ENCODE results near the gene LGALS12.
"Not testable (repeated sequence)": the region's sequence is repeated elsewhere in the genome, so short reads cannot be mapped to it uniquely, and the experiment has no call there.

Gene LGALS12

DNA sequence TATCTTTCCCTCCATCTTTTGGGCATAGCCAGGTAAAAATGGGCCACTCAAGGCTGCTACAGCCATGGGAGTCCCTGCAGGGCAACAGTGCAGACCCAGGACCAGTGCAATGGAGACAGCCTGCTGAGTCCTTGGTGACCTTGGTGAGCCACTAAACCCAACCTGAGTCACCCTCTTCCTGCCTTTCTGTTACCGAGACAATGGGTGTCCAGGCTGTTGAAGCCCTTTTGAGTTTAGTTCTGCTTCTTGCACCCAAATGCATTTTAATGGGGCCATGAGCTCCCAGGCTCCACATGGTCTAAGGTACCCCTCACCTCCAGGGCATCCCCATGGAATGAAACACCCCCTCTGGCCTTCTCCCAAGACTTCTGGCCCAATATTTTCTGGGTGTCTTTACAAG is 29.9 kb downstream of the LGALS12 start:
- TF ChIP-seq, protein P1, sequence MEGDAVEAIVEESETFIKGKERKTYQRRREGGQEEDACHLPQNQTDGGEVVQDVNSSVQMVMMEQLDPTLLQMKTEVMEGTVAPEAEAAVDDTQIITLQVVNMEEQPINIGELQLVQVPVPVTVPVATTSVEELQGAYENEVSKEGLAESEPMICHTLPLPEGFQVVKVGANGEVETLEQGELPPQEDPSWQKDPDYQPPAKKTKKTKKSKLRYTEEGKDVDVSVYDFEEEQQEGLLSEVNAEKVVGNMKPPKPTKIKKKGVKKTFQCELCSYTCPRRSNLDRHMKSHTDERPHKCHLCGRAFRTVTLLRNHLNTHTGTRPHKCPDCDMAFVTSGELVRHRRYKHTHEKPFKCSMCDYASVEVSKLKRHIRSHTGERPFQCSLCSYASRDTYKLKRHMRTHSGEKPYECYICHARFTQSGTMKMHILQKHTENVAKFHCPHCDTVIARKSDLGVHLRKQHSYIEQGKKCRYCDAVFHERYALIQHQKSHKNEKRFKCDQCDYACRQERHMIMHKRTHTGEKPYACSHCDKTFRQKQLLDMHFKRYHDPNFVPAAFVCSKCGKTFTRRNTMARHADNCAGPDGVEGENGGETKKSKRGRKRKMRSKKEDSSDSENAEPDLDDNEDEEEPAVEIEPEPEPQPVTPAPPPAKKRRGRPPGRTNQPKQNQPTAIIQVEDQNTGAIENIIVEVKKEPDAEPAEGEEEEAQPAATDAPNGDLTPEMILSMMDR (IDR thresholded peaks at IDR 0.05; ENCODE audit: low read depth, low read length), result no peak
- DNase-seq (ENCODE audit: low read depth, low spot score), result no peak
- in situ Hi-C loops (cut with HindIII; ENCODE audit: low sequenced_read_pairs), result no loop called here
- H3K4me3 ChIP-seq (ENCODE audit: low read depth, low read length), result no peak overlapping the region

DNA sequence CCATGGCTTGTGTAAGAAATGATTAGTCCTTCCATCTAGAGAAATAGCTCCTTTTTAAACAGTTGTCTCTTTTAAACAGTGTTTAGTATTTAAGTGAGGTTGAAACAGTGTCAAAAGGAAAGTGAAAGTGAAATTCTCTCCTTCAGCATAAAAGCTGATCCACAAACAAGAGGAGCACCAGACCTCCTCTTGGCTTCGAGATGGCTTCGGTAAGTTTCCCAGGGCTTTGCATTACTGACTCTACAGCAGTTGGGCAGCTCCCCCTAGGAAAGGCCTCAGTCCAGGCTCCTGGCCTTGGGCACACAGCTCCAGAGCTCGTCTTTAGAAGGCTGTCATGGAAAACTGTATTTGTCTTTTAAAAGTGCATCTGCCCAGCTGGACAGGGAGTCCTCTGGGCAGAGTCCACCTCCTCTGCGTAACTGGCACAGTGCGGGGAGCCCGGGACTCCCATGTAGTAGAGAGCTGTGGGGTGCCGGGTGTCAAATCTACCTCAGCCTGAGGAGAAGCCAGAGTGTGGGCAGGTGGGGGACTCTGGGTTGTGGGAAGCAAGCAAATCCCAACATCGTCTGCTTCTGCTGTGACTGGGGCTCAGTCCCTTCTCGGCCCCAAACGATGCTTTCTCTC is 30.9 kb downstream of the LGALS12 start, which contains the start of gene PLAAT4:
PLAAT4 (plus strand) TSS at position 140 of the 624 bp plus-strand sequence; CDS start at position 201, 61 bp downstream.
- in situ Hi-C loops (cut with HindIII; ENCODE audit: low sequenced_read_pairs), result no loop called here
- H3K4me3 ChIP-seq (ENCODE audit: low read depth, low read length), result peak within 1 kb of the TSS; percentile 42
- TF ChIP-seq, protein P1 (IDR thresholded peaks at IDR 0.05; ENCODE audit: low read depth, low read length), result peak; percentile 28
- DNase-seq (ENCODE audit: low read depth, low spot score), result peak; percentile 81

DNA sequence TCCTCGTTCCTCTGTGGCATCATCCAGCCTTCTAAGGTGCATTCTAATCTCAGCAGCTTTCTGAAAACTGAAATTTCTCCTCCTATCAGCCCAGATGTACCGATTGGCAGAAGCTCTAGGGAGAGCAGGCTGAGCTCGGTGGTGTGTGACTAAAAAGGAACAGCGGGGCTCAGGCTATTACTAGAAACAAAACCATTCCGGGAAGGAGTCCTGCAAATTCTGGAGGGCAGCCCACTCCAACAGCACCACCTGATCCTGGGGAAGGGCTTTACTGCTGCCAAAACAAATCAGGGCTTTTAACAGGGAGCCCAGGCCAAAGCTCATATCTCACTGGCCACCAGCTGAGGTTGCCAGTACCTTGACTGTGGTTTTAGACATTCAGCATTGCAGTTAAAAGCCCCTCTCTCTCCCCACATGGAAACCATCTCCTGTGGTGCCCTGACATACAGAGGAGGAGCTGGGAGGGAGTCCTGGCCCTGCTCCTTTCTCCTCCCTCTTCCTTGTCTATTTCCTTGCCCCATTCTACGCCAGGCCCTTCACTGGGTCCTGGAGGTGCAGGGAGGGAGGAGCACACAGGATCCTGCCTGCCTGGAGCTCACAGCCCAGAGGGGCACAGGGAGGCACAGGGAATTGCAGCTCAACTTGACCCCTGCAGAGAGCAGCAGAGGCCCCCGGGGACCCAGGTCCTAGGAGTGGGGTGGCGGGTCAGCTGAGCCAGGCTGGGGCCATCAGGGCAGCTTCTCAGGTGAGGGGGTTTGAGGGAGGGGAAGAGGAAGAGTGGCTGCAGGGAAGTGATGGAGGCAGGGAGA is 31.6 kb downstream of the LGALS12 start:
- TF ChIP-seq, protein P1 (IDR thresholded peaks at IDR 0.05; ENCODE audit: low read depth, low read length), result no peak
- DNase-seq (ENCODE audit: low read depth, low spot score), result peak; percentile 95
- in situ Hi-C loops (cut with HindIII; ENCODE audit: low sequenced_read_pairs), result no loop called here
- peak overlapping the region; percentile 42 for H3K4me3 ChIP-seq (ENCODE audit: low read depth, low read length)

DNA sequence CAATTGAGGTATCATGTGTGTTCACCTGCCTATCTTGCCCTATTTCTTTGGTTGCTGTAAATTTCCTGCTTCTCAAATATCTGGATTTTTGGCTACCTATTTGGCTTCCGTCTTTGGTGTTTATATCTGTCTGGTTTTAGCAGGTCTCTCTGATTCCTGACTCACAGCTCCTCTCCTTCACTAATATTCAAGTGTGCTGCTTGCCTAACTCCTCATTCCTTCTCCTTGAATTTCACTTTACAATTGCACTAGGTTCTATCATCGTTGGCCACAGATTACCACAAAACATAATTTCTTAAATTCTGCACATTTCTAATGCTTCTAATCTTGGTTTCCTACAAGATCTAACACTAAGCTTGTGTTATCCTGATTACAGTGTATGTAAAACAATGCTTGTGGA is 36.6 kb downstream of the LGALS12 start:
- in situ Hi-C loops (cut with HindIII; ENCODE audit: low sequenced_read_pairs); DNase-seq (ENCODE audit: low read depth, low spot score); H3K4me3 ChIP-seq (ENCODE audit: low read depth, low read length): not testable (repeated sequence)

DNA sequence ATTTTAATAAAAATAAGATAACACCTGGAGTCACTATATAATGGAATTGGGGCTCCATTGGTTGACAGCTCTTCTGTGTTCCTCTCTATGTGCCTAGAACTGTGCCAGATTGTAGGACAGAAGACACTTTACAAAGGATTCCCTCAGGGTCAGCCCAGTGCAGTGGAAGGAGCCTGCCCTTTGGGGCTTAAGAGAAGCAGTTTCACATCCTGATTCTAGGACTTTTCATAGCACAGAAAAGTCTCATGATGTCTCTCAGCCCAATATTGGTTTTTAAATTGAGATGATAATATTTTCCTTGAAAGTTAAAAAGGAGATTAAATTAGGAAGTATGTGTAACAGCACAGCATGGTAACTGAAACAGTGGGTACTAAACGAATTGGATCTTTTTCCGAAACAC is 37.8 kb downstream of the LGALS12 start:
- H3K4me3 ChIP-seq (ENCODE audit: low read depth, low read length), result no peak overlapping the region
- TF ChIP-seq, protein P1 (IDR thresholded peaks at IDR 0.05; ENCODE audit: low read depth, low read length), result no peak
- in situ Hi-C loops (cut with HindIII; ENCODE audit: low sequenced_read_pairs), result no loop called here
- DNase-seq (ENCODE audit: low read depth, low spot score), result no peak

DNA sequence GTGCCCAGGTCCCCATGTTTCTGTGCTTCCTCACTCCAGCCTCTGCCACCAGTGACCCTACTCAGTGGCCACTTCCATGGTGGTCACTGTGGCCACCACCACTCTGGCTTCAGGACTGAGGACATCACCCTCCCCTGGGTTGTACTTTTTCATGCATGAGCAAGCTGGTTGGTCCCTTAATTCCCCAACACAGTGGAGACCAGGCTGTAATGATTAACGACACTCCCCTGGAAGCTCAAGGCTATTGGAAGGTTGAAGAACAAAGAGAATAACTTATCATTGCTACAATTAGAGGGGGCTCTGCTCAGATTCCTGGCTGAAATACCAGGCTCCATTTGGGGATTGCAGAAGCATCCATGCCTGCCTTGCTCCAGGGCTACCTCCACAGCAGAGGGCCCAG is 41.2 kb downstream of the LGALS12 start:
- TF ChIP-seq, protein P1 (IDR thresholded peaks at IDR 0.05; ENCODE audit: low read depth, low read length), result no peak
- no peak overlapping the region for H3K4me3 ChIP-seq (ENCODE audit: low read depth, low read length)
- in situ Hi-C loops (cut with HindIII; ENCODE audit: low sequenced_read_pairs), result no loop called here
- DNase-seq (ENCODE audit: low read depth, low spot score), result no peak

DNA sequence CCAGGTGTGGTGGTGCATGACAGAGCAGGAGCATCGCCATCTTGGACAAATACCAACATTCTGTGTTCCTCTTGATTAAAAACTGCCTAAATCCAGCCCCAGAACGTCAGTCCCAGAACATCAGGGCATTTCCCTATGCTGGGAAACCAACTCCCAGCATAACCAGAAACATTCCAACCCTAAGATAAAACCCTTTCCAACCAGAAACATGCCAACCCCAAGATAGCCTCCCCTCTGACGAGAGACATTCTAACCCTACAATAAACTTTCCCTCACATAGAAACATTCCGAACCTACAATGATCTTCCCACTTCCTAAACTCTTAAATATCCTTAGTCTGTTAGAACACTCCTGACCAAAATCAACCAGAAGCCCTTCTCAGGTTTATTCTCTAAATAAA is 42.3 kb downstream of the LGALS12 start:
- TF ChIP-seq, protein P1 (IDR thresholded peaks at IDR 0.05; ENCODE audit: low read depth, low read length), result no peak
- no peak for DNase-seq (ENCODE audit: low read depth, low spot score)

More for the DNA sequence above, 42.3 kb downstream of the LGALS12 start:
- H3K4me3 ChIP-seq (ENCODE audit: low read depth, low read length), result no peak overlapping the region
- in situ Hi-C loops (cut with HindIII; ENCODE audit: low sequenced_read_pairs), result no loop called here
